SHP77 treated with DMSO at 0.1 percent for 48 hours (cell line): ENCODE data around the gene SRGAP2.
"Not testable (repeated sequence)": the region's sequence is repeated elsewhere in the genome, so short reads cannot be mapped to it uniquely, and the experiment has no call there.

Experiments used
- DNase-seq: peaks from one replicate; lab custom pipeline; 2025; lab: John Stamatoyannopoulos, UW

SRGAP2 gene

GRCh38 chr1:206250953-206251681 lies 47.8 kb downstream of the SRGAP2 start:
- not testable (repeated sequence) for DNase-seq

- not testable (repeated sequence) for DNase-seq
Observed at GRCh38 chr1:206252680-206253335, 49.5 kb downstream of the SRGAP2 start.
